ENCODE results near the gene ZBP1. TPM values are rescaled to one million over a fixed set of nuclear protein-coding genes. Genes with fewer than 3 reads are reported as not detected.

Gene ZBP1
- total RNA-seq, 4 donors from 2014 or later, result 0.19 TPM; not detected in 3

- WGBS, 2 donors, result 92% methylated on average over 9 of the region's 9 CpGs
- no peak for TF ChIP-seq CTCF (IDR thresholded peaks at IDR 0.05)
- TF ChIP-seq POLR2A (IDR thresholded peaks at IDR 0.05), result no peak
- no peak overlapping the region for H3K4me3 ChIP-seq (ENCODE audit: low read depth, poor library complexity, severe bottlenecking)
- DNase-seq (ENCODE audit: low spot score in 2 of 2), result peak in 1 of 2 donors; percentile 79
- intact Hi-C loops (cut with DNase I; ENCODE audit: low total_unique reads), result no loop called here
Measured at GRCh38 chr20:57663241-57663640, 43.0 kb upstream of the ZBP1 start.

- no peak overlapping the region for H3K4me3 ChIP-seq (ENCODE audit: low read depth, poor library complexity, severe bottlenecking)
- intact Hi-C loops (cut with DNase I; ENCODE audit: low total_unique reads), result no loop called here
- WGBS, 2 donors, result 78 to 83% methylated on average over 11 to 20 of the region's 21 CpGs
- no peak for TF ChIP-seq POLR2A (IDR thresholded peaks at IDR 0.05)
- no peak for TF ChIP-seq CTCF (IDR thresholded peaks at IDR 0.05)
- DNase-seq (ENCODE audit: low spot score in 2 of 2), result peak in 1 of 2 donors; percentile 82
Measured at GRCh38 chr20:57662456-57663240, 42.4 kb upstream of the ZBP1 start.

- intact Hi-C loops (cut with DNase I; ENCODE audit: low total_unique reads), result no loop called here
- WGBS, 2 donors, result 89 to 95% methylated on average over 23 to 26 of the region's 26 CpGs
- peak in 1 of 2 donors; percentile 83 for DNase-seq (ENCODE audit: low spot score in 2 of 2)
Measured at GRCh38 chr20:57661746-57662455, 41.7 kb upstream of the ZBP1 start.

GRCh38 chr20:57660922-57661745 is 40.9 kb upstream of the ZBP1 start:
- no peak overlapping the region for H3K4me3 ChIP-seq (ENCODE audit: low read depth, poor library complexity, severe bottlenecking)
- intact Hi-C loops (cut with DNase I; ENCODE audit: low total_unique reads), result no loop called here

More at GRCh38 chr20:57661746-57662455, 41.7 kb upstream of the ZBP1 start:
- no peak overlapping the region for H3K4me3 ChIP-seq (ENCODE audit: low read depth, poor library complexity, severe bottlenecking)
- TF ChIP-seq CTCF (IDR thresholded peaks at IDR 0.05) (no peak), POLR2A (IDR thresholded peaks at IDR 0.05) (no peak)

More at GRCh38 chr20:57660922-57661745, 40.9 kb upstream of the ZBP1 start:
- WGBS, 2 donors, result 69 to 82% methylated on average over 29 to 30 of the region's 31 CpGs
- TF ChIP-seq POLR2A (IDR thresholded peaks at IDR 0.05), result no peak
- TF ChIP-seq CTCF (IDR thresholded peaks at IDR 0.05), result no peak
- DNase-seq (ENCODE audit: low spot score in 2 of 2), result peak in 1 of 2 donors; percentile 85
